ENCODE data around the gene ETFBKMT. TPM values are rescaled to one million over a fixed set of nuclear protein-coding genes. Genes with fewer than 3 reads are reported as not detected.
"Not testable (repeated sequence)": the region's sequence is repeated elsewhere in the genome, so short reads cannot be mapped to it uniquely, and the experiment has no call there.

Gene ETFBKMT
- total RNA-seq, 1 donor from 2014 or later, result 7.0 TPM

- ATAC-seq (ENCODE audit: poor library complexity) (no peak), DNase-seq (no peak)
- intact Hi-C loops (cut with DNase I), result no loop called here
Observed at GRCh38 chr12:31710021-31710818, 50.7 kb downstream of the ETFBKMT start.

GRCh38 chr12:31712877-31713276 lies 53.4 kb downstream of the ETFBKMT start:
- intact Hi-C loops (cut with DNase I), result no loop called here
- DNase-seq, result no peak
- no peak for ATAC-seq (ENCODE audit: poor library complexity)

- DNase-seq, result no peak
- intact Hi-C loops (cut with DNase I), result no loop called here
- ATAC-seq (ENCODE audit: poor library complexity), result no peak
Observed at GRCh38 chr12:31714406-31715271, 55.2 kb downstream of the ETFBKMT start.

GRCh38 chr12:31715283-31715825 lies 55.9 kb downstream of the ETFBKMT start:
- ATAC-seq (ENCODE audit: poor library complexity), result no peak
- intact Hi-C loops (cut with DNase I), result no loop called here

GRCh38 chr12:31716998-31717397 lies 57.5 kb downstream of the ETFBKMT start:
- ATAC-seq (ENCODE audit: poor library complexity); intact Hi-C loops (cut with DNase I); DNase-seq: not testable (repeated sequence)

More at GRCh38 chr12:31715283-31715825, 55.9 kb downstream of the ETFBKMT start:
- DNase-seq, result no peak

GRCh38 chr12:31718542-31719198 lies 59.2 kb downstream of the ETFBKMT start:
- intact Hi-C loops (cut with DNase I); DNase-seq; ATAC-seq (ENCODE audit: poor library complexity): not testable (repeated sequence)

GRCh38 chr12:31722580-31722979 lies 63.1 kb downstream of the ETFBKMT start:
- intact Hi-C loops (cut with DNase I), result loop anchor here (10.0 kb wide), 1 partner anchor 242 kb away; no protein-coding TSS in a partner anchor
- ATAC-seq (ENCODE audit: poor library complexity) (no peak), DNase-seq (no peak)

Other genes with a start within 250 kb of the ETFBKMT start
- 36.7 TPM for gene DENND5B, start 68.6 kb upstream of the ETFBKMT start, total RNA-seq
- 9.7 TPM for gene AMN1, start 69.3 kb downstream of the ETFBKMT start, total RNA-seq